Omental fat pad (tissue), 4 donors: ENCODE measurements around the gene TP53RK. TPM values are rescaled to one million over a fixed set of nuclear protein-coding genes. Genes with fewer than 3 reads are reported as not detected.

Experiments
- ATAC-seq: fragments of 150-250 bp; one replicate; pipeline ENCODE4 v1.9.1; 2016; ENCODE audit warnings: mild to moderate bottlenecking, moderate library complexity; ENCODE audit not compliant: low FRiP score
- DNase-seq: peaks from one replicate; pipeline ENCODE4 v3.0.0-alpha.2; 2019; ENCODE audit warnings: low spot score
- CTCF ChIP-seq, 3 donors: fragments of 450-650 bp; IDR thresholded peaks; one replicate each; pipeline ENCODE4 v1.5.1; 2016 to 2017; ENCODE audit warnings: antibody characterized with exemption in 3 of 3, mild to moderate bottlenecking in 3 of 3, moderate library complexity in 2 of 3
- total RNA-seq, 4 donors: library from RNA; depleted of rRNA; stranded (reverse); fragments of >200 nt; gene quantifications; one replicate each; pipeline ENCODE4 v1.1.0, GENCODE V29; 2016

The TP53RK gene
- total RNA-seq, 4 donors from 2014 or later, result 14.2 to 26.2 (median 15.7) TPM

- no peak for TF ChIP-seq CTCF (IDR thresholded peaks at IDR 0.05)
- ATAC-seq (no peak), DNase-seq (no peak)
Observed at GRCh38 chr20:46642969-46643343, 46.3 kb downstream of the TP53RK start.

GRCh38 chr20:46642265-46642968 is 46.8 kb downstream of the TP53RK start:
- TF ChIP-seq CTCF (IDR thresholded peaks at IDR 0.05), result no peak
- ATAC-seq (no peak), DNase-seq (no peak)

- ATAC-seq (no peak), DNase-seq (no peak)
- no peak for TF ChIP-seq CTCF (IDR thresholded peaks at IDR 0.05)
Observed at GRCh38 chr20:46641424-46641823, 47.8 kb downstream of the TP53RK start.

GRCh38 chr20:46640536-46641311 is 48.5 kb downstream of the TP53RK start:
- ATAC-seq (no peak), DNase-seq (no peak)
- no peak for TF ChIP-seq CTCF (IDR thresholded peaks at IDR 0.05)

- no peak for ATAC-seq
- no peak for TF ChIP-seq CTCF (IDR thresholded peaks at IDR 0.05)
- no peak for DNase-seq
Observed at GRCh38 chr20:46640044-46640443, 49.2 kb downstream of the TP53RK start.

- no peak for TF ChIP-seq CTCF (IDR thresholded peaks at IDR 0.05)
- ATAC-seq, result no peak
- no peak for DNase-seq
Observed at GRCh38 chr20:46639587-46639986, 49.7 kb downstream of the TP53RK start.

GRCh38 chr20:46638898-46639274 is 50.4 kb downstream of the TP53RK start:
- ATAC-seq (no peak), DNase-seq (no peak)
- no peak for TF ChIP-seq CTCF (IDR thresholded peaks at IDR 0.05)
